ENCODE data around the gene MDN1.

MDN1 gene

DNA sequence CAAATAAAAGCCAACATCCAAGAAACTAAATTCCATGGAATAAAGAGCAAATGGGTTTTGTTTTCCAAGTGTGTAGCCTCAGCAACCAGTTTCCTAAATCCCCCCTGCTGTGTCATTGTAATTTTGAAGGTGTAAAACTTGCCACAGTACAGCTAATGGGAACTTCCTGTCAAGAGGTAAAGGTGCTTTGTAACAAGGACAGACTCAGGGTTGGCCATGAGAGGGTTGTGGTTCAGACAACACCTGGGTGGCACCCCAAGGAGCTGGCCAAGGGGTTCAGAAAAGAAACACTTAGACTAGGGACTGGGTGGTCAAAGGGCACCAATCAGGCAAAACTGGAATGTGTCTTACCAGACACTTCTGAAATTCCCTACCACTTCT, 128.7 kb downstream of the MDN1 start:
- DNase-seq, result no peak

DNA sequence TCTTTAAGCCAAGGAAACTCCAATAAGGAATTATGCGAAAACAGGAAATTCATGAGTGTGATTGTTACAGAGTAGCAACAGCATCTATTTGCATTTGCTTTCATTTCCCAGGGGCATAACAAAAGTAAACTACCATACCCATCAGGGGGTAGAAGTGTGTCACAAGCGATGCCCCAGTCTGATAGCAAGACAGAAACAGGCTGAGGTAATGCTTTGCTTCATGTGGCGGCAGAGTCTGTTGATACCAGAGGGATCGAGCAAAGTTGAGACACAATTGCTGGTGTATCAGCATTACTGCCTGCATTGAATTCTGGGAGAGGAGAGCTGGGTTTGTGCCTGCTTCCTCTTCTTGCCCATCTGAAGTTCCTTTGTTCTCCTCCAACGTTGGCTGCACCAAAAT, 129.9 kb downstream of the MDN1 start:
- DNase-seq, result no peak

DNA sequence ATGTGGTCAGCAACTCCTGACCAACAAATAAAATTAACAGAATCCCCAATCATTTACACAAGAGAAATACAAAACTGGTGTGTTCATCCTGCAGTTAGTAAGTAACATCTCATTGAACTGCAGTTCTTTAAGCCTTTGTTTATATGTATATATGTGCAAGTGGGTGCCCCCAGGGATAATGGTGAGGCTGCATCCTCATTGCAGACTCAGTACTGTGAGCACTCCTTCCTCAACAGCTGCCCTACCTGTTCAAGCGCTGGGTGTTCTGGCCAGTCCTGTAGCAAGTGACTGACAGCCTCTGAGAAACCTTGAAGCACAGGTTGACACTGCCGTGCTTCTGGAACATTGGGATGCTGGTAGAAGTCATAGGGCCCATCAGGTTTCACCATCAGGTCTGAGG, 131.3 kb downstream of the MDN1 start:
- no peak for DNase-seq

DNA sequence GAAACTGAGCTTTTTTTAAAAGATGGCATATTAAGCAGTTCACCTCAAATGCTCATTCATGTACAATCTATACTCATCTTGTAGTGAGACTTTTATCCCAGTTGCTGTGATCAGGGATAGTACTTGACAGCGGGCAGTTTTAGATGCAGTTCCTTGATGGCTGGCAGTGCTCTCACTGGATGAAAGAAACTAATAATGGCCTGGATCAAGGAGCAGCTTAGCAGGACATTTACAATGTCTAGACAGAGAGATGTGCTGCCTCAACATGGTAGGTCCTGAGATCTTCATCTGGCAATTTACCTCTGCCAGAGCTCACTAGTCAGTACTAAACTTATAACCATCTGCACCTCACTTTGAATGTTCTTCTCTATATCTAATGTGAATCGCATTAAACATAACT, 134.3 kb downstream of the MDN1 start:
- no peak for DNase-seq

DNA sequence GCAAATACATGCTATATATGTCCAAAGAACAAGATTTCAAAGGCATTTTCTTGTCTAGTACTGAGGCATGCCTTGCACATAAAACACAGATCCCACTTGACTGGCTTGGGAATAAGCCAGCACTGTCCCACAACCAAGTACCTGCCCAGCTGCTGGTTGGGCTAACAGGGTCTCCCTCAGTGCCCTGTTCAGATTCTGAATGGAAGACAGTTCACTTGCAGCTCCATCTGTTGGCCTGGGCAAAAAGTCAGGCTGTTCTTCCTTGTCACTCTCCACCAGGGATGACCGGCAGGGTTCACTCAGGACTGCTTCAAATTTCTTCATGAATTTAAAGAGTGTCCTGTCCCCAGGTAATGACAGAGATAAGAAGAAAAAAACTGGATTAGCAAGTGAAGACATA, 136.6 kb downstream of the MDN1 start:
- no peak for DNase-seq

DNA sequence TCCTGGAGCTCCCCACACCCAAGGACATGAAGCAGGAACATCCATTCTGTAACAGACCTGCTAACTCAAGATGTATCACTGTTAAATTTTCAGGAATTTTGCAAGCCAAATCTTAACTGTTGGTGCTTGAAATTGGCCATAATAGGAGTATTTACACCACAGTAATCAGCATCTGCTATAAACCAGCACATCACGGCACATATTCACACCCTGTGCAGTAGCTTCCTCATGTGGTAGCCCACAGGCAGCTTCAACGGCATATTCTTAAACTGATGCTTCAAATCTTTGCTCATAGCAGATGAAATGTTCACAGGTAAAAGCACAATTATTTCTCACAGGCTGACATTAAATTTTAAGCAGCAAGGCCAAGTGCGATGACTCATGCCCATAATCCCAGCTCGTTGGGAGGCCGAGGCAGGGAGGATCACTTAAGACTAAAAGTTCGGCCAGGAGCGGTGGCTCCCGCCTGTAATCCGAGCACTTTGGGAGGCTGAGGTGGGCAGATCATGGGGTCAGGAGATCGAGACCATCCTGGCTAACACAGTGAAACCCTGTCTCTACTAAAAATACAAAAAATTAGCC, 137.5 kb downstream of the MDN1 start:
- DNase-seq, result no peak

DNA sequence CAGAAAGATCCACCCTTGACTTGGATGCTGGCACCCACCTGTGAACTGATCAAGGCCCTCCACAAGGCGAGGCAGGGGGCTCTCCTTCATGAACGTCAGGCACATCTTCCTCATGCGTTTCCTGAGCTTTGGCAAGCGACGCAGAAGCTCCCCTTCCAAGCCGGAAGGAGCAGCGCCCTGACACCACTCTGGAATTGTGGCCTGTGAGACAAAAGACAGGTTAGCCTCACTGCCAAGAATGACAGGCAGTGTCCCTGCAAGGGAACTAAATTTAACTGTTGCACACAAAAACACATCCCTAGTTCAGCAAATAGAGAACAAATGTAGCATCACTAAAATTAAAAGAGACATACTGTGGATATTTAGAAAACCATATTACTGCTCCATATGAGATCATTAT, 139.0 kb downstream of the MDN1 start:
- DNase-seq, result no peak

DNA sequence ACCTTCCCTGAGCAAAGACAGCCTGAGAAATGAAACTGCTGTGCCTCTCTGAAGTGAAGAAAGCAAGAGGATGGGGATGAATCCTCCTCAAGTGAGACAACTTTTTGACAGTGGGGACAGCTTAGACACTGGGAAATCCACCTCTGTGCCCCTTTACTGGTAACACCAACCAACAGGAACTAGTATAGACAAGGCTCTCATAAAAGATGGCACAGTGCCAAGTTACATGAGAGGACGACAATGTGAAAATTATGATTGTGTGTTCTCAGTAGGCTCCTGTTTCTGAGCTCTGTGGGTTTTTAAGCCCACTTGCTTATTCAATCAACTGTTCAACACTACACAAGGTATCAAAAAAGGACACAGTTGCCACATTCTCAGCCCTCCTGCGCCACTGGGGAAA, 139.4 kb downstream of the MDN1 start:
- DNase-seq, result no peak

DNA sequence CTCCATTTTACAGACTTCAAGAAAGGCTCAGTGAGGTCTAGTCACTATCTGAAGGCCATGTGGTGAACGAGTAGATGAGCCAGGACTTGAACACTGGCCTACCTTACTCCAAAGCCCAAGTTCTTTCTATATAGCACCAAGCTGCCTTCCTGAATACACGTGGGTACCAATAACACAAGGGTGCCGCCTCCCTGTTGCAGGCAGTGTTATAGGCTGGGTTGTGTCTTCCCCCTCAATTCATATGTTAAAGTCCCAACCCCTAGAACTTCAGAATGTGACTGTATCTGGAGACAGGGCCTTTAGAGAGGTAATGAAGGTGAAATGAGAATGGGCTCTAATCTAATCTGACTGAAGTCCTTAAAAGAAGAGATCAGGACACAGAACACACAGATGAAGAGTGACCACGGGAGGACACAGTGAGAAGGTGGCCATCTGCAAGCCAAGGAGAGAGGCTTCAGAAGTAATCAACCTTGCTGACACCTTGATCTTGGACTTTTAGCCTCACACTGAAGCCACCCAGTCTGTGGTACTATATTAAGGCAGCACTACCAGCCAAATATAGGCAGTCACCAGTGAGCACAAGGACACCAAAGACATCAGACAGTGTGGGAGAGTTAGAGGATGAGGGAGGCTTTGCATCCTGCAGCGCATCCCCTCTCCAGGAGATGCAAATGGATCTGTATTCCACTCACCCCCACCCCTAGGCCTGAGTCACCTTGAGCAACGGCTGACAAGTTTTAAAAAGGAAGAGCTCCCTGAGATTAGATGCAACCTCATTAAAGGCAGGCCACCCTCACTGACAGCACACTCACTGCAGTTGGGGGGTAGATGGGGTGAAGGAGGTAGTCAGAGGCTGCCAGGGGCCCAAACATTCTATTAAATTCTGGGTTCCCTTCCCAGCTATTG, 140.1 kb downstream of the MDN1 start:
- DNase-seq, result no peak

DNA sequence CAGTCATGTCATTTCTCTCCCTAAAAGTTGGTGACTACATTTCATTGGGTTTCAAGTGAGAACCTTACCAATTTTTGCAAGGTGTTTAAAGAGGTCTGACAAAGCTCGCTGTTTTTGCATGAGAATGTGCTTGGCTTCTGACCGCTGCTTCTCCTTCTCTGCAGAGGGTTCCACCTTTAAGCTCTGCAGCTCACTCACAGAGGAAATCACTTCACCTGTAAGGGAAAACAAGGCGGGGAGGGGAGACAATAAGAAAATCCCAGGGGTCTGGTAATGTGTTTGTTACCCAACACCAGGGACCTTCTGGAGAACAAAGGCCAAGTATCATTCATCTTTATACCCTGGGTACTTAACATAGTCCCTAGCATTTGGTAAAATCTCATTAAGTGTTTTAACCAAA, 141.1 kb downstream of the MDN1 start:
- no peak for DNase-seq

DNA sequence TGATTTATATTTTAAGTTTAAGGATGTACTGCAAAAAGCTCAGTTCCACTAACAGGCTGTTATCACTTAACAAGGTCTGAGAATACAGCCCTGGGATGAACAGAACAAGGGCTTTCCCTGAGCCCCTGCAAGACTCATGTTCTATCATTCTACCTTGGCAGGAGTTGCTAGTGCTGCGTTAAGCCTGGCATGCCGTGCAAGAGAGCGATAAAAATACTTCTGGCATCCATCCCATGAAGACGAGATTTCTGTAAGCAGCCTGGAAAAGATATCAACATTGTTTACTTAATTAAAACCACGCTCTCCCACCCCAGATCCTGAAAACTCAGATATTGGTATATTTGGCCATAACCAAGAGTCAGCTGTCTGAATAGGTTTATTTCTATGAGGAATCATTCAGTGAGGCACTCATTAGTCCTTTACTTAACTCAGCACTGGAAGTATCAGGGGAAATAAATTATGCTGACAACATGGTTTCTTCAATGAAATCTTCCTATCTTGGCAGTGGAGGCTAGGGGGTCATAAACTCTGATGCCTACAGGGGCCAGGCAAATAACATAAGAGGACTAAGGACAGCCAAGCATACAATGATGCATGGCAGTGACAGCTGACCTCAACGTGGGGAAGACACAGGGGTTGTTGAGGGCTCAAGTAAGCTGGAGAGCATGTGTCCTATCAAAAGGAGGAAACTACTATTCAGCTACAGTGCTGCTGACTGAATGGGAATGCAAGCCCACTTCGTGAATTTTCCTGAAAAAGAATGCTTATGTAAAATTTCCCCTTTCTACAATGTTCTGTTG, 143.4 kb downstream of the MDN1 start:
- DNase-seq, result no peak

DNA sequence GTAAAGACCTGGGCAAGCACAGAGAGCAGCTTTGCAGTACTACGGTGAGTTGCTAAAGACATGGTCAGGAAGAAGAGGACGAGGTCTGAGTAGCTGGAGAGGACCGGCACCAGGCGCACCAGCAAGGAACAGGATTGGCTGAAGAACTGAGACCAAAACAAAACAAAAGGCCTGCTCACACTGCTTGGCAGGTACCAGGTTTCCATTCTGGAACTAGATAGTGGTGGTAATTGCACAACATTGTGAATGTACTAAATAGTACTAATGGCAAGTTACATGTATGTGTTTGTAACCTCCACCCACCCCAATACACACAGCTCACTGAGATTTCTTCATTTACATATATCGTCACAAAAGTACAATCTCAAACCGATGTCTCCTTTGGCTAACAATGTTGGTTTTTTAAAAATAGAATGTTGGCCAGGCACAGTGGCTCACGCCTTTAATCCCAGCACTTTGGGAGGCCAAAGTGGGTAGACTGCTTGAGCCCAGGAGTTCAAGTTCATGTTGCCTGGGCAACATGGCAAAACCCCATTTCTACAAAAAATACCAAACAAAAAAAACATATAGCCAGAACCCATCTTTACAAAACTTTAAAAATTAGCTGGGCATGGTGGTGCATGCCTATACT, 148.5 kb downstream of the MDN1 start:
- no peak for DNase-seq

DNA sequence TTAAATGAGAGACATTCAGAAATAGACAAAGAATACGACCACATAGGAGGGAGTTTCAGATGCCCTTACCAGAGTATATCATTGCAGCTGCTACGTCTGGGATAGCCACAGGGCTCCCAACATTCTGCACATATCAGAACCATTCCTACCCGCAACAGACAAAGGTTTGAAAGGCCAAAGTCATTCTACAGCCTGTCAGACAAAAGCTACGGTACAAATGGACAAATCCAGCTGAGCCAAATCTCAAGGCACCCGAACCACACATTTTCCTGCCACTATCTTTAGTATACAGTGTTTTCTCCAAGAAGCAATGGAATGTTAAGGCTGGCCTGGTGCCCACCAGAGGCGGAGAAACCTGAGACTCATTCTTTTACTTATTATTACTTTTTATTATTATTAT, 150.6 kb downstream of the MDN1 start:
- no peak for DNase-seq

DNA sequence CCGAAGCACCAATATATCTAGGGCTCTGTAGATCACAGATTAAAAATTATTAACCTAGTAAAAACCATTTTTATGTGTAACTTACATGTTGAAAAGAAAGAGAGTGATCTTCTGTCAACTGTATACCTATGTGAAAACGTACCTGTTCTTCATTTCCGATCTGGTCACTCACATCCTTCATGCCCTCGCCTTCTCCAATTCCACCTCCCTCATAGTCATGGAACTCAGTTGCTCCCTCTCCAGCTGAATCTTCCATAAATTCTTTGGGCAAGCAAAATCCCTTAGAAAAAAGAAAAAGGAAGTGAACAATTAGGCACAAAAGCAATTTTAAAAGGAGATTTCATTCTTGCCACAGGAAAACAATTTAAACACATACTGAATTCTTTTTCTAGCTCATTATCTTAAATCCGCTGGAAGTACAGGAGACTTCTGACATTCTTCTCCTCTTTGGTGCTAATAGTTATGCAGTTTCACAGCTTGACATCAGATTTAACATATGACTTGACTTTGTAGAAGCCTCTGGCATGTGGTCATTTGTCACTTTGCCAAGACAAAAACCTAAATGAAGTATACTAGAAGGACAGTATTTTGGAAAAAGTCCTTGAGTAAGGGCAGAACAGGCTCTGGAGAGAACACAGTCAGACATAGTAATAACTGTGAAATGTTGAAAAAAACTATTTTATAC, 151.6 kb downstream of the MDN1 start:
- no peak for DNase-seq

DNA sequence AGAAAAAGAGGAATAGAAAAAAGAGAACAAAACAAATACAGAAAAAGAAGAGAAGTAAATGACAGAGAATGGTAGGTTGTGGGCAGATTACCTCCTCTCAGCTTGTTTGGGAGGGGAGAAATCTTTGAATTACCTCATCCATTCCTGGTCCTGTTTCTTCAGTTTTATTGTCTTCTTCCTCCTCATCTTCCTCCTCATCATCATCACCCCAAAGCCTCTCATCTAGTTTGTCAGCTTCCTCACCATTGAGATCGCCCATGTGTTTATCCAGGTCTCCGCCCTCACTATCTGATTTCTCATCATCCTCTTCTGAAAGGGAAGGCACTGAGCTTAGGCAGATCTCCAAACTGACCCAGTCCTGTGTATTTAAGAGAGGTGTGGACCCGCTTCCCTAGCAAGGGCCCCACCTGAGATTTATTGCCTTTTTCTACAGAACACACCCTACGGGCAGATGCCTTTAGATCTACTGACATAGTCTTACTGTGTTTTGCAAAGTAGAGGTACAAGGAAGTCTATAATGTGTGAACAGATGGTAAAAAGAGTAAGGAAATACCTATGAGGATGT, 156.9 kb downstream of the MDN1 start:
- no peak for DNase-seq

DNA sequence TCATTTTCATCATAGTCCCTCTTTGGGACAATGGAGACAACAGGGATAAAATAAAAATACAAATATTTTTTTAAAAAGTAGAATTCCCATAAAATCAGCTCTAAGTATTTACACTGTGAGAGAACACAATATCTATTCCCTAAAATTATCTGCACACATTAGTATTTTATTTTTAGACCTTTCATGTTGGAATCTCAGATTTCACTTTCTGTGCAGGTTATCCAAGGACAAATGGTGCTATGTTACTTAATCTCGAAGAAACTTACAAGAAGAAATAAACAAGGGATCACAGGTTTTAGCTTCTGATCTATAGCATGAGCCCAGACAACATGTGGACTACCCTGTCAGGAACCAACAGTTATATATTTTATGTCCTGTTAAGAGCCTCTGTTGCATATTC, 158.0 kb downstream of the MDN1 start:
- no peak for DNase-seq

DNA sequence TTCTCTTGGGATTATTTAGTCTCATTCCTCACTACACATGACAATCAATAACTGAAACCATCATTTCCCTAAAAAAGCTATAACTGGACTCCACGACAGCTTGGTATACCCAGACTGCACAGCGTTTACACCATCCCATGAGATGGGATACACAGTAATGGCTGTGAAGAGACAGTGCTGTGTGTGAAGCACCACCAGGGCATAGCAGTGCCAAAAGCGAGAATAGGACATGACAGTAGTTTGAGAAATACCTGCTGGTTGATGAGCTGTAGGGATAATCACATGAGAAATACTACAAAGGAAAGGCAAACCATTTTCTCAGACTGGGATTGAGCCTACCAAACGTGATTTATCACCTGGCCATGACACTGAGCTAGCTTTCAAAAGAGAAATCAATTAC, 158.6 kb downstream of the MDN1 start:
- no peak for DNase-seq

DNA sequence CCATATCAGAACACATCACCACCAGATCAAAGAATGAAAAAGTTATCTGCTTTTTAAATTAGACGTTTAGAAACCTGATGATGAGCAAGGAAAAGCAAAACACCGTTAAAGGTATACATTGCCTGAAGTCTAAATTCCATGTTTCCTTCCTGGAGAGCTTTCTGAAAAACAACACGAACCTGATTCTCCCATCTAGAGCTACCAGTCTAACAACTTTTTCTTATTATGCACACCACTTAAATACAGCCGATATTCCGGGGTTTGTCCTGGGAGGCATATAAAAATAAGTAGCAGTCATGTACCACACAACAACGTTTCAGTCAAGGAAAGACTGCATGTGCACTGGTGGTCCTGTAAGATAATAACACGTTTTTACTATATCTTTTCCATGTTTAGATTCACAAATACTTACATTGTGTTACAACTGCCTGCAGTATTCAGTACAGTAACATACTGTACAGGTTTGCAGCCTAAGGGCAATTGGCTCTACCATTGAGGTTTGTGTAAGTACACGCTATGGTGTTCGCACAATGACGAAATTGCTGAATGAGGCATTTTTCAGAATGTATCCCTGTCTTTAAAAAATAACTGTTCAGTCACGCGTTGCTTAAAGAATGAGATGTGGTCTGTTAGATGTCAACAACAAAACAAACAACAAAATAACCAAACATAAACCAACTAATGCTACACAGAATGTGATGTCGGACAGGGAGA, 162.0 kb downstream of the MDN1 start:
- no peak for DNase-seq

DNA sequence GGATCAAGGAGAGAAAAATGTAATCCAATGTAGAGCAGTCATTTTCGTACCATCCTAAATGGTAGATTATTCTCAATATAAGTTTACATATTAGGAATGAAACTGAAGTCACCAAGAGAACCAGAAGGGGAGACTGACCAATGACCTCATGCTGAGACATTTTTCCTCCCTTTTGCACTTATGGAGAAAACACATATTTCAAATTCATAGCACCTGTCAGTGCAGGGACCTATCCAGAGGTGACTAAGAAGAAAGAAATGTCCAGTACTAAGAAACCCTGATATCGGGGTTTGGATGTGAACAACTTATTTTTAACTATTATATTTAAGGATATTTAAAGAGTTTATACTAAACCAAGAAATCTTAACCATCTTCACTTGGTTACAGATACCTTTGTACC, 164.5 kb downstream of the MDN1 start:
- DNase-seq, result no peak

DNA sequence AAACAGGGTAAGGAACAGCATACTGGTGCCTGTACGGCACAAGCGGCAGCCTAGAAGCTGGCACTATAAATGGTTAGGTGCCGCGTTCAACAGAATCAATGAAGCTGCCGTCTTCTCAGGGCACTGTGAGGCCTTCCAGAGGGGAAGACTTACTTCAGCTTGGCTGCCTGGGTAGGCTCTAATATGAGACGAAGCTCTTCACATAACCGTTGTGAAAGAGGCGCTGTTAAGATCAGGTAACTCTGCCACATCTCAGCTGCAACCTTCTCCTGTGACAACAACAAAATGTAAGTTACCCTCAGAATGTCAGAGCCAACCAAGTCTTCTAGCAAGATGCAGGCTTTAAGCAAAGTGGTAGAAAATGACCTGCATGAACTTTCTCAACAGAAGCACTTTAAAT, 169.0 kb downstream of the MDN1 start:
- no peak for DNase-seq

DNA sequence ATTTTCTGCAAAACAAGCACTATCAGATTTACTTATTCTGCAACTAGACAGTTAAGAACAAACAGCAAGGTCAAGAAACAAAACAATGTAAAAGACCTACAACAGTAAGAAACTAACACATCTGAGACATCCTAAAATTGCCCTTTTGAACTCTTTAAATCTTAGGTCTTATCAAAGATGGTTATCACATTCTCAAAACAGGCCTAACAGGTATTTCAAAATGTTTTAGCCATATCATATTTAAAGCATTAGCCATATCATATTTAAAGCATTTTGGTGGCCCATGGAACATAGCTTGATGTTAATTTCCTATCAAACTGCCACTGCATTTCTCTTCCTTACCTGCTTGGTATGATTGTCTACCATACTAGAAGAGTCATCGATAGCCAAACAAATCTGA, 169.9 kb downstream of the MDN1 start:
- DNase-seq, result no peak

DNA sequence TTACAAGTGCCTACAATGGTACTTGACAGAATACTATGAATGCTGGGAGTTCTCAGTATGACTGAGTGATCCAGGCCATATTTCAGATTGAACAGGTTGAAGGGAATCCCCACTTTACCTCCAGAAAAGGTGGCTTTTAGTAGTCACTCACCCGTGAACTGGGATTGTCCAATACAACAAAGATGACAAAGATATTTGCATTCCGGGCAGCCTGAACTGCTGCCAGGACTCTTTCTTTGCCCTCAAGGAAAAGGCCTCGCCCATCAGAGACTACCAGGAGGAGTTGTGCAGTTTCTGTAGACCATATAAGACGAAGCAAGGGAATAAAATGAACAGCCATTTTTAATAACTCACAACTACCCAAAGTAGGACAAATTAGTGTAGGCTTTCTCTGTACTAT, 174.7 kb downstream of the MDN1 start:
- no peak for DNase-seq

Measured in NCI-H1048 (cell line).